GM23338 (cell line): ENCODE data around the gene CNDP1. TPM values are rescaled to one million over a fixed set of nuclear protein-coding genes. Genes with fewer than 3 reads are reported as not detected.

Experiments
- ATAC-seq: fragments of 200-7000 bp; cut with Tn5 transposase; 3 replicates; pipeline ENCODE4 v1.9.1; 2020
- DNase-seq: peaks from one replicate; pipeline ENCODE4 v3.0.0-alpha.2; 2015; ENCODE audit warnings: low spot score
- H2AFZ ChIP-seq: fragments of 200-600 bp; sonication (generic); 2 replicates; pipeline ENCODE4 v1.8.0; 2016; ENCODE audit warnings: antibody characterized with exemption, mild to moderate bottlenecking, moderate library complexity
- H3F3A ChIP-seq: fragments of 200-600 bp; sonication (generic); replicated peaks from 2 replicates; pipeline ENCODE4 v1.8.0; 2017; ENCODE audit warnings: antibody characterized with exemption, mixed run types, low read depth
- H3K27ac ChIP-seq: fragments of 200-600 bp; sonication (generic); 2 replicates; pipeline ENCODE4 v1.6.1; 2016; ENCODE audit warnings: low read depth
- H3K27me3 ChIP-seq: fragments of 200-600 bp; sonication (generic); 2 replicates; pipeline ENCODE4 v1.8.0; 2016; ENCODE audit warnings: mild to moderate bottlenecking, mixed run types, moderate library complexity; ENCODE audit not compliant: insufficient read depth
- H3K36me3 ChIP-seq: fragments of 200-600 bp; sonication (generic); 2 replicates; pipeline ENCODE4 v1.8.0; 2016; ENCODE audit warnings: mild to moderate bottlenecking; ENCODE audit not compliant: insufficient read depth
- H3K4me1 ChIP-seq: fragments of 200-600 bp; sonication (generic); 2 replicates; pipeline ENCODE4 v1.8.0; 2016; ENCODE audit warnings: mild to moderate bottlenecking, moderate library complexity; ENCODE audit not compliant: insufficient read depth
- H3K4me2 ChIP-seq: fragments of 200-600 bp; sonication (generic); 2 replicates; pipeline ENCODE4 v1.7.1; 2017; ENCODE audit warnings: mixed run types
- H3K4me3 ChIP-seq: fragments of 200-600 bp; sonication (generic); 2 replicates; pipeline ENCODE4 v1.6.1; 2016; ENCODE audit warnings: mixed run types
- H3K79me2 ChIP-seq: fragments of 200-600 bp; sonication (generic); replicated peaks from 2 replicates; pipeline ENCODE4 v1.8.0; 2017; ENCODE audit warnings: mild to moderate bottlenecking; ENCODE audit not compliant: insufficient read depth
- H3K9me2 ChIP-seq: fragments of 200-600 bp; sonication (generic); 2 replicates; pipeline ENCODE4 v1.8.0; 2017; ENCODE audit not compliant: insufficient read depth
- H4K20me1 ChIP-seq: fragments of 200-600 bp; sonication (generic); replicated peaks from 2 replicates; pipeline ENCODE4 v1.8.0; 2017; ENCODE audit warnings: mild to moderate bottlenecking; ENCODE audit not compliant: insufficient read depth
- H3K27ac Mint-ChIP-seq: 2 replicates; pipeline ENCODE4 v1.8.0; 2020; ENCODE audit warnings: inconsistent platforms, mild to moderate bottlenecking, moderate library complexity, mixed read lengths
- H3K27me3 Mint-ChIP-seq: 3 replicates; pipeline ENCODE4 v1.8.0; 2022; ENCODE audit warnings: low read depth, mild to moderate bottlenecking, moderate library complexity, mixed read lengths, inconsistent platforms; ENCODE audit not compliant: insufficient read depth, poor library complexity
- H3K36me3 Mint-ChIP-seq: 3 replicates; pipeline ENCODE4 v1.8.0; 2021; ENCODE audit warnings: low read depth, mild to moderate bottlenecking, inconsistent platforms, moderate library complexity, mixed read lengths
- H3K4me1 Mint-ChIP-seq: 3 replicates; pipeline ENCODE4 v1.8.0; 2020; ENCODE audit warnings: mild to moderate bottlenecking, inconsistent platforms, mixed read lengths
- H3K4me3 Mint-ChIP-seq: 3 replicates; pipeline ENCODE4 v1.8.0; 2021; ENCODE audit warnings: moderate library complexity, mild to moderate bottlenecking, inconsistent platforms, mixed read lengths
- H3K9me3 Mint-ChIP-seq: 3 replicates; pipeline ENCODE4 v1.8.0; 2020; ENCODE audit warnings: moderate library complexity, mild to moderate bottlenecking, inconsistent platforms, mixed read lengths
- CREB1 ChIP-seq: fragments of 250-450 bp; sonication (Bioruptor Pico); IDR thresholded peaks from 2 replicates; pipeline ENCODE4 v1.5.0; 2020; ENCODE audit warnings: low read depth, mild to moderate bottlenecking, moderate library complexity
- EZH2 ChIP-seq: fragments of 200-600 bp; sonication (generic); IDR thresholded peaks from one replicate; pipeline ENCODE4 v1.8.0; 2017; ENCODE audit warnings: antibody characterized with exemption, mild to moderate bottlenecking, low read depth; ENCODE audit not compliant: unreplicated experiment
- EZH2phosphoT487 ChIP-seq: fragments of 200-600 bp; sonication (generic); IDR thresholded peaks from one replicate; pipeline ENCODE4 v1.8.1; 2018; ENCODE audit warnings: antibody characterized with exemption; ENCODE audit not compliant: unreplicated experiment
- JUNB ChIP-seq: IDR thresholded peaks from one replicate; pipeline ENCODE4 v1.6.1; 2016; ENCODE audit warnings: antibody characterized with exemption; ENCODE audit not compliant: unreplicated experiment
- NANOG ChIP-seq: IDR thresholded peaks from 2 replicates; pipeline ENCODE4 v1.6.1; 2016; ENCODE audit warnings: antibody characterized with exemption, borderline replicate concordance
- POLR2AphosphoS5 ChIP-seq: IDR thresholded peaks from 2 replicates; pipeline ENCODE4 v1.6.1; 2016; ENCODE audit warnings: antibody characterized with exemption, low read depth
- STAT1 ChIP-seq: IDR thresholded peaks from one replicate; pipeline ENCODE4 v1.6.1; 2016; ENCODE audit warnings: antibody characterized with exemption; ENCODE audit not compliant: unreplicated experiment
- ZNF114 ChIP-seq: fragments of 250-450 bp; sonication (Bioruptor Pico); IDR thresholded peaks from 2 replicates; pipeline ENCODE4 v1.5.0; 2020; ENCODE audit warnings: mild to moderate bottlenecking, moderate library complexity
- ZNF331 ChIP-seq: fragments of 250-450 bp; sonication (Bioruptor Pico); IDR thresholded peaks from 2 replicates; pipeline ENCODE4 v1.5.0; 2020; ENCODE audit warnings: low read depth, mild to moderate bottlenecking, moderate library complexity
- polyA plus RNA-seq: library from polyadenylated mRNA; unstranded; fragments of >200 nt; fragmentation: Nextera tagmentation; extraction: Ambion mirVana; gene quantifications from 2 replicates; pipeline ENCODE4 v1.2.1, GENCODE V29; 2016
- total RNA-seq: library from RNA; depleted of rRNA; stranded (reverse); fragments of >200 nt; shearing (Covaris generic); gene quantifications from 2 replicates; pipeline ENCODE4 v1.2.3, GENCODE V29; 2014
- TF ChIP-seq, protein P1 (sequence below): IDR thresholded peaks from one replicate; pipeline ENCODE4 v1.6.1; 2018; ENCODE audit warnings: antibody characterized with exemption; ENCODE audit not compliant: unreplicated experiment
- TF ChIP-seq, protein P2 (sequence below): IDR thresholded peaks from 2 replicates; pipeline ENCODE4 v1.6.1; 2016; ENCODE audit warnings: antibody characterized with exemption
- TF ChIP-seq, protein P3 (sequence below): fragments of 250-450 bp; sonication (Bioruptor Pico); IDR thresholded peaks from 2 replicates; pipeline ENCODE4 v1.5.0; 2020; ENCODE audit warnings: mild to moderate bottlenecking, moderate library complexity
- TF ChIP-seq, protein P4 (sequence below), 2 experiments: fragments of 200-600 bp in 1 of 2; sonication (generic) in 1 of 2; conservative IDR thresholded peaks; 2 replicates each; pipeline versions ENCODE4 v1.5.1 to v1.6.1; 2016 to 2017; ENCODE audit warnings: antibody characterized with exemption in 2 of 2, low read depth in 2 of 2, mild to moderate bottlenecking in 2 of 2, moderate library complexity in 1 of 2

Gene CNDP1
- total and polyA plus RNA-seq, 2 experiments from 2014 or later = 0.03 to 0.11 TPM

DNA sequence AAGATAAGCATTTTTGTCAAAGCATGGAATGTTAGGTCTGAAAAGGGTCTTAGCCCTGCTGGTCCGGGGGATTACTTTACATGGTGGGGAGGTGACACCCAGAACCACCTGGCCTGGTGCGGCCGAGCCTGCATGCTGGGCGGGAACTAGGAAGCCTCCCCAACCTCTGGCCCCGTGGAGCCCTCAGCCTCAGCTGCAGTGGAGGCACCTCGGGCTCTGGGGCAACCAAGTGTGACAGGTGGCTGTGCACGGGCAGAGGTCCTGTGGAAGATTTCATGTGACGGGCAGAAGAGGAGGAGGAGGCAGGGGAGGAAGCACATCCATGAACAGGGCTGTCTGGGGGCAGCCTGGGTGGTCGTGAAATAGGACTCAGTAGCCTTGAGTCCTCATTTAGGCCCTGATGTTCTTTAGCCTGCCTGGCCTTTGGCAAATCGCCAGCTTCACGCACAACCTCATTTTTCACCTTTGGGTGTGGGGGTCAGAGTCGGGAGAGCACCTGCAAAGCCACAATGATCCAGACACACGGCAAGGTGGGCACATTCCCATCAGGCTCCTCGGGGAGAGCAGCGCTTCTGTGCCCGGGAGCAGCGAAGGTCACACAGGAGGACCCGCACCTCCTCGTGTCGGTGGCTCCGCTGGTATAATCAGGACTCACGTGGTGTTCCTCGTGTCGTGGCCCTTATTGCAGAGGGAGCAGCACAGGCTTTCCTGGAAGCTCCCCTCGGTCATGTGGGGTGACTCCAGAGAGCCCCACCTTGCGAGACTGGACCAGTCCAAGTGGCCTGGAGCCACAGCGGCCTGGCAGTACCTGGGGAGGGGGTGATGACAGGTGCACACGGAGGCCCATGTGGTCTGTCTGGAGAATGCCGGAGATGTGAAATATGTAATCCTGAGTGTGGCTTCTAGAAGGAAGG is 24.2 kb upstream of the CNDP1 start:
- Histone ChIP-seq H2AFZ (no peak overlapping the region), H3K27me3 (no peaks in the 10 kb centered on the region), H3F3A (no peaks in the 10 kb centered on the region), H3K4me3 (no peak overlapping the region), H3K4me1 (no peaks in the 10 kb centered on the region; the same call in 1 of the 2 replicates), H3K27ac (no peak overlapping the region), H3K36me3 (peaks cover 34% of the 10 kb centered on the region), H3K79me2 (peaks cover 2% of the 10 kb centered on the region; the same call in 1 of the 2 replicates), H4K20me1 (peaks cover 14% of the 10 kb centered on the region), H3K9me2 (no peaks in the 10 kb centered on the region), H3K4me2 (no peak overlapping the region)
- peaks cover 7% of the 10 kb centered on the region for H3K27me3 Mint-ChIP-seq
- no peak overlapping the region for H3K4me3 Mint-ChIP-seq
- H3K9me3 Mint-ChIP-seq = no peaks in the 10 kb centered on the region
- peaks cover 92% of the 10 kb centered on the region for H3K36me3 Mint-ChIP-seq
- H3K27ac Mint-ChIP-seq = 0 out of 2 replicates have a peak overlapping the region, but pooled peaks have one; percentile 8
- TF ChIP-seq ZNF114 (CRISPR knock-in tag) (no peak), POLR2AphosphoS5 (no peak), STAT1 (no peak), NANOG (no peak), ZNF331 (CRISPR knock-in tag) (no peak), CREB1 (CRISPR knock-in tag) (no peak), EZH2phosphoT487 (no peak), JUNB (no peak), EZH2 (no peak)
- TF ChIP-seq, protein P1, sequence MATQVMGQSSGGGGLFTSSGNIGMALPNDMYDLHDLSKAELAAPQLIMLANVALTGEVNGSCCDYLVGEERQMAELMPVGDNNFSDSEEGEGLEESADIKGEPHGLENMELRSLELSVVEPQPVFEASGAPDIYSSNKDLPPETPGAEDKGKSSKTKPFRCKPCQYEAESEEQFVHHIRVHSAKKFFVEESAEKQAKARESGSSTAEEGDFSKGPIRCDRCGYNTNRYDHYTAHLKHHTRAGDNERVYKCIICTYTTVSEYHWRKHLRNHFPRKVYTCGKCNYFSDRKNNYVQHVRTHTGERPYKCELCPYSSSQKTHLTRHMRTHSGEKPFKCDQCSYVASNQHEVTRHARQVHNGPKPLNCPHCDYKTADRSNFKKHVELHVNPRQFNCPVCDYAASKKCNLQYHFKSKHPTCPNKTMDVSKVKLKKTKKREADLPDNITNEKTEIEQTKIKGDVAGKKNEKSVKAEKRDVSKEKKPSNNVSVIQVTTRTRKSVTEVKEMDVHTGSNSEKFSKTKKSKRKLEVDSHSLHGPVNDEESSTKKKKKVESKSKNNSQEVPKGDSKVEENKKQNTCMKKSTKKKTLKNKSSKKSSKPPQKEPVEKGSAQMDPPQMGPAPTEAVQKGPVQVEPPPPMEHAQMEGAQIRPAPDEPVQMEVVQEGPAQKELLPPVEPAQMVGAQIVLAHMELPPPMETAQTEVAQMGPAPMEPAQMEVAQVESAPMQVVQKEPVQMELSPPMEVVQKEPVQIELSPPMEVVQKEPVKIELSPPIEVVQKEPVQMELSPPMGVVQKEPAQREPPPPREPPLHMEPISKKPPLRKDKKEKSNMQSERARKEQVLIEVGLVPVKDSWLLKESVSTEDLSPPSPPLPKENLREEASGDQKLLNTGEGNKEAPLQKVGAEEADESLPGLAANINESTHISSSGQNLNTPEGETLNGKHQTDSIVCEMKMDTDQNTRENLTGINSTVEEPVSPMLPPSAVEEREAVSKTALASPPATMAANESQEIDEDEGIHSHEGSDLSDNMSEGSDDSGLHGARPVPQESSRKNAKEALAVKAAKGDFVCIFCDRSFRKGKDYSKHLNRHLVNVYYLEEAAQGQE = no peak
- TF ChIP-seq, protein P2, sequence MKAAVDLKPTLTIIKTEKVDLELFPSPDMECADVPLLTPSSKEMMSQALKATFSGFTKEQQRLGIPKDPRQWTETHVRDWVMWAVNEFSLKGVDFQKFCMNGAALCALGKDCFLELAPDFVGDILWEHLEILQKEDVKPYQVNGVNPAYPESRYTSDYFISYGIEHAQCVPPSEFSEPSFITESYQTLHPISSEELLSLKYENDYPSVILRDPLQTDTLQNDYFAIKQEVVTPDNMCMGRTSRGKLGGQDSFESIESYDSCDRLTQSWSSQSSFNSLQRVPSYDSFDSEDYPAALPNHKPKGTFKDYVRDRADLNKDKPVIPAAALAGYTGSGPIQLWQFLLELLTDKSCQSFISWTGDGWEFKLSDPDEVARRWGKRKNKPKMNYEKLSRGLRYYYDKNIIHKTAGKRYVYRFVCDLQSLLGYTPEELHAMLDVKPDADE = no peak
- TF ChIP-seq, protein P3, sequence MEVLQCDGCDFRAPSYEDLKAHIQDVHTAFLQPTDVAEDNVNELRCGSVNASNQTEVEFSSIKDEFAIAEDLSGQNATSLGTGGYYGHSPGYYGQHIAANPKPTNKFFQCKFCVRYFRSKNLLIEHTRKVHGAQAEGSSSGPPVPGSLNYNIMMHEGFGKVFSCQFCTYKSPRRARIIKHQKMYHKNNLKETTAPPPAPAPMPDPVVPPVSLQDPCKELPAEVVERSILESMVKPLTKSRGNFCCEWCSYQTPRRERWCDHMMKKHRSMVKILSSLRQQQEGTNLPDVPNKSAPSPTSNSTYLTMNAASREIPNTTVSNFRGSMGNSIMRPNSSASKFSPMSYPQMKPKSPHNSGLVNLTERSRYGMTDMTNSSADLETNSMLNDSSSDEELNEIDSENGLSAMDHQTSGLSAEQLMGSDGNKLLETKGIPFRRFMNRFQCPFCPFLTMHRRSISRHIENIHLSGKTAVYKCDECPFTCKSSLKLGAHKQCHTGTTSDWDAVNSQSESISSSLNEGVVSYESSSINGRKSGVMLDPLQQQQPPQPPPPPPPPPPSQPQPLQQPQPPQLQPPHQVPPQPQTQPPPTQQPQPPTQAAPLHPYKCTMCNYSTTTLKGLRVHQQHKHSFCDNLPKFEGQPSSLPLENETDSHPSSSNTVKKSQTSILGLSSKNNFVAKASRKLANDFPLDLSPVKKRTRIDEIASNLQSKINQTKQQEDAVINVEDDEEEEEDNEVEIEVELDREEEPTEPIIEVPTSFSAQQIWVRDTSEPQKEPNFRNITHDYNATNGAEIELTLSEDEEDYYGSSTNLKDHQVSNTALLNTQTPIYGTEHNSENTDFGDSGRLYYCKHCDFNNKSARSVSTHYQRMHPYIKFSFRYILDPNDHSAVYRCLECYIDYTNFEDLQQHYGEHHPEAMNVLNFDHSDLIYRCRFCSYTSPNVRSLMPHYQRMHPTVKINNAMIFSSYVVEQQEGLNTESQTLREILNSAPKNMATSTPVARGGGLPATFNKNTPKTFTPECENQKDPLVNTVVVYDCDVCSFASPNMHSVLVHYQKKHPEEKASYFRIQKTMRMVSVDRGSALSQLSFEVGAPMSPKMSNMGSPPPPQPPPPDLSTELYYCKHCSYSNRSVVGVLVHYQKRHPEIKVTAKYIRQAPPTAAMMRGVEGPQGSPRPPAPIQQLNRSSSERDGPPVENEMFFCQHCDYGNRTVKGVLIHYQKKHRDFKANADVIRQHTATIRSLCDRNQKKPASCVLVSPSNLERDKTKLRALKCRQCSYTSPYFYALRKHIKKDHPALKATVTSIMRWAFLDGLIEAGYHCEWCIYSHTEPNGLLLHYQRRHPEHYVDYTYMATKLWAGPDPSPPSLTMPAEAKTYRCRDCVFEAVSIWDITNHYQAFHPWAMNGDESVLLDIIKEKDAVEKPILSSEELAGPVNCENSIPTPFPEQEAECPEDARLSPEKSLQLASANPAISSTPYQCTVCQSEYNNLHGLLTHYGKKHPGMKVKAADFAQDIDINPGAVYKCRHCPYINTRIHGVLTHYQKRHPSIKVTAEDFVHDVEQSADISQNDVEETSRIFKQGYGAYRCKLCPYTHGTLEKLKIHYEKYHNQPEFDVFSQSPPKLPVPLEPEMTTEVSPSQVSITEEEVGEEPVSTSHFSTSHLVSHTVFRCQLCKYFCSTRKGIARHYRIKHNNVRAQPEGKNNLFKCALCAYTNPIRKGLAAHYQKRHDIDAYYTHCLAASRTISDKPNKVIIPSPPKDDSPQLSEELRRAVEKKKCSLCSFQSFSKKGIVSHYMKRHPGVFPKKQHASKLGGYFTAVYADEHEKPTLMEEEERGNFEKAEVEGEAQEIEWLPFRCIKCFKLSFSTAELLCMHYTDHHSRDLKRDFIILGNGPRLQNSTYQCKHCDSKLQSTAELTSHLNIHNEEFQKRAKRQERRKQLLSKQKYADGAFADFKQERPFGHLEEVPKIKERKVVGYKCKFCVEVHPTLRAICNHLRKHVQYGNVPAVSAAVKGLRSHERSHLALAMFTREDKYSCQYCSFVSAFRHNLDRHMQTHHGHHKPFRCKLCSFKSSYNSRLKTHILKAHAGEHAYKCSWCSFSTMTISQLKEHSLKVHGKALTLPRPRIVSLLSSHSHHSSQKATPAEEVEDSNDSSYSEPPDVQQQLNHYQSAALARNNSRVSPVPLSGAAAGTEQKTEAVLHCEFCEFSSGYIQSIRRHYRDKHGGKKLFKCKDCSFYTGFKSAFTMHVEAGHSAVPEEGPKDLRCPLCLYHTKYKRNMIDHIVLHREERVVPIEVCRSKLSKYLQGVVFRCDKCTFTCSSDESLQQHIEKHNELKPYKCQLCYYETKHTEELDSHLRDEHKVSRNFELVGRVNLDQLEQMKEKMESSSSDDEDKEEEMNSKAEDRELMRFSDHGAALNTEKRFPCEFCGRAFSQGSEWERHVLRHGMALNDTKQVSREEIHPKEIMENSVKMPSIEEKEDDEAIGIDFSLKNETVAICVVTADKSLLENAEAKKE = no peak
- TF ChIP-seq, protein P4, sequence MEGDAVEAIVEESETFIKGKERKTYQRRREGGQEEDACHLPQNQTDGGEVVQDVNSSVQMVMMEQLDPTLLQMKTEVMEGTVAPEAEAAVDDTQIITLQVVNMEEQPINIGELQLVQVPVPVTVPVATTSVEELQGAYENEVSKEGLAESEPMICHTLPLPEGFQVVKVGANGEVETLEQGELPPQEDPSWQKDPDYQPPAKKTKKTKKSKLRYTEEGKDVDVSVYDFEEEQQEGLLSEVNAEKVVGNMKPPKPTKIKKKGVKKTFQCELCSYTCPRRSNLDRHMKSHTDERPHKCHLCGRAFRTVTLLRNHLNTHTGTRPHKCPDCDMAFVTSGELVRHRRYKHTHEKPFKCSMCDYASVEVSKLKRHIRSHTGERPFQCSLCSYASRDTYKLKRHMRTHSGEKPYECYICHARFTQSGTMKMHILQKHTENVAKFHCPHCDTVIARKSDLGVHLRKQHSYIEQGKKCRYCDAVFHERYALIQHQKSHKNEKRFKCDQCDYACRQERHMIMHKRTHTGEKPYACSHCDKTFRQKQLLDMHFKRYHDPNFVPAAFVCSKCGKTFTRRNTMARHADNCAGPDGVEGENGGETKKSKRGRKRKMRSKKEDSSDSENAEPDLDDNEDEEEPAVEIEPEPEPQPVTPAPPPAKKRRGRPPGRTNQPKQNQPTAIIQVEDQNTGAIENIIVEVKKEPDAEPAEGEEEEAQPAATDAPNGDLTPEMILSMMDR (conservative IDR thresholded peaks at IDR 0.05; ENCODE audit: low read depth in 2 of 2) = no peak
- peaks cover 26% of the 10 kb centered on the region for H3K4me1 Mint-ChIP-seq
- DNase-seq (no peak), ATAC-seq (no peak)
